AG04449 (cell line): ENCODE results near the gene SPRR5.

Source experiments
- CTCF ChIA-PET: fragments of 350-600 bp; formaldehyde crosslinking; extraction: SDS; loops from one replicate; lab custom pipeline; 2021; ENCODE audit warnings: antibody characterized with exemption; lab: Yijun Ruan, JAX
- POLR2A ChIA-PET: fragments of 400-600, 350-600 bp; formaldehyde crosslinking; extraction: SDS; loops from one replicate; lab custom pipeline; 2020; ENCODE audit warnings: antibody characterized with exemption, inconsistent platforms; lab: Yijun Ruan, JAX
- DNase-seq: peaks from one replicate; pipeline ENCODE4 v3.0.0-alpha.2; 2010; ENCODE audit warnings: low read depth, low spot score
- H3K4me3 ChIP-seq: 2 replicates; pipeline ENCODE4 v1.5.1; 2011; ENCODE audit warnings: low read depth, mild to moderate bottlenecking, control low read depth, low read length
- TF ChIP-seq, protein P1 (sequence below): IDR thresholded peaks from one replicate; pipeline ENCODE4 v1.5.1; 2011; ENCODE audit warnings: mild to moderate bottlenecking, moderate library complexity, low read length, control low read depth, inconsistent platforms; ENCODE audit not compliant: insufficient read depth; ENCODE audit errors: missing control alignments

The SPRR5 gene

DNA sequence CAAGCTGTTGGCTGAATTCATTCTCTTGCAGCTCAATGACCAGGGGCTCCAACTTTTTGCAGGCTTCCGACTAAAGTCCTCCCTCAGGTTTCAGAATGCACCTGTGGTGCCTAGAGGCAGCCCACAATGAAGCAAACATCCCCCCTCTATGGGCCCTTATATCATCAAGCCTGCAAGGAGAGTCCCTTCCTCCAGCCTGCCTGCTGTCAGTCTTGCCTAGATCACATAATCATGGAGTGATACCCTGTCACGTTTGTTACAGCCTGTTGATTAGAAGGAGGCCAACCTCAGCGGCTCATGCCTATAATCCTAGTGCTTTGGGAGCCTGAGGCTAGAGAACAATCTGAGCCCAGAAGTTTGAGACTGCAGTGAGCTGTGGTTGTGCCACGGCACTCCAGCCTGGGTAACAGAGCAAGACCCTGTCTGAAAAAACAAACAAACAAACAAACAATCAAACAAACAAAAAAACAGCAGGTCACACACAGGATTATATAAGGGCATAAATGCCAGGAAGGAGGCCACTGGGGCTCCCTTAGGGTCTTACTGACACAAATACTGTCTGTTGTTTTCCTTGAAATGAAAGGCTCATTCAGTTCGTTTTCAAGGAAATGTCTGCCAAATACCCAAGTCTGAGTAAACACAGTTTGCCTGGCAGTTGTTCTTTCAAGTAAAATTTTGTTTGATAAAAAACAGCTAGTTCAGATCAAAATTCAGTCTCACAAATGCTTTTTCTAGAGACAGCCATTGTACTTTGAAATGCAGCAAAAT, 49.8 kb downstream of the SPRR5 start:
- POLR2A ChIA-PET = no interaction called here

DNA sequence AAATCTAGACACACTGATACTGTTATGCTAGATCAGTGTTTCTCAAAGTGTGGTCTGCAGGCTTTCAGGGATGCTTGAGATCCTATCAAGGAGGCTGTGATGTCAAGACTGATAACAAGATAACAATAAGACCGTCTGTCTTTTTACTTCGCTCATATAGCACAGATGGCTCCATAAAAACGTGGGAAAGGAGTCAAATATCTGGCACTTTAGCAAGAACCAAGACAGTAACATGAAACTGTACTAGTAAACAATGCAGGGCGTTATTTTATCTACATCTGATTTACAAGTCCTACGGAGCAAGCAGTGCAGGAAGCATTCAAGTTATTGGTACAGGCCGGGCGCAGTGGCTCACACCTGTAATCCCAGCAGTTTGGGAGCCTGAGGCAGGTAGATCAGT, 50.9 kb downstream of the SPRR5 start:
- POLR2A ChIA-PET = no interaction called here
- CTCF ChIA-PET = interaction anchor here (1.5 kb wide), 1 partner anchor 127 kb away, joined by 3 read pairs; no protein-coding TSS in a partner anchor
- no peak overlapping the region for H3K4me3 ChIP-seq

More for the DNA sequence above, 49.8 kb downstream of the SPRR5 start:
- DNase-seq = no peak
- CTCF ChIA-PET = interaction anchor here (1.5 kb wide), 1 partner anchor 126 kb away, joined by 3 read pairs; no protein-coding TSS in a partner anchor
- H3K4me3 ChIP-seq = no peak overlapping the region
- TF ChIP-seq, protein P1, sequence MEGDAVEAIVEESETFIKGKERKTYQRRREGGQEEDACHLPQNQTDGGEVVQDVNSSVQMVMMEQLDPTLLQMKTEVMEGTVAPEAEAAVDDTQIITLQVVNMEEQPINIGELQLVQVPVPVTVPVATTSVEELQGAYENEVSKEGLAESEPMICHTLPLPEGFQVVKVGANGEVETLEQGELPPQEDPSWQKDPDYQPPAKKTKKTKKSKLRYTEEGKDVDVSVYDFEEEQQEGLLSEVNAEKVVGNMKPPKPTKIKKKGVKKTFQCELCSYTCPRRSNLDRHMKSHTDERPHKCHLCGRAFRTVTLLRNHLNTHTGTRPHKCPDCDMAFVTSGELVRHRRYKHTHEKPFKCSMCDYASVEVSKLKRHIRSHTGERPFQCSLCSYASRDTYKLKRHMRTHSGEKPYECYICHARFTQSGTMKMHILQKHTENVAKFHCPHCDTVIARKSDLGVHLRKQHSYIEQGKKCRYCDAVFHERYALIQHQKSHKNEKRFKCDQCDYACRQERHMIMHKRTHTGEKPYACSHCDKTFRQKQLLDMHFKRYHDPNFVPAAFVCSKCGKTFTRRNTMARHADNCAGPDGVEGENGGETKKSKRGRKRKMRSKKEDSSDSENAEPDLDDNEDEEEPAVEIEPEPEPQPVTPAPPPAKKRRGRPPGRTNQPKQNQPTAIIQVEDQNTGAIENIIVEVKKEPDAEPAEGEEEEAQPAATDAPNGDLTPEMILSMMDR = no peak

DNA sequence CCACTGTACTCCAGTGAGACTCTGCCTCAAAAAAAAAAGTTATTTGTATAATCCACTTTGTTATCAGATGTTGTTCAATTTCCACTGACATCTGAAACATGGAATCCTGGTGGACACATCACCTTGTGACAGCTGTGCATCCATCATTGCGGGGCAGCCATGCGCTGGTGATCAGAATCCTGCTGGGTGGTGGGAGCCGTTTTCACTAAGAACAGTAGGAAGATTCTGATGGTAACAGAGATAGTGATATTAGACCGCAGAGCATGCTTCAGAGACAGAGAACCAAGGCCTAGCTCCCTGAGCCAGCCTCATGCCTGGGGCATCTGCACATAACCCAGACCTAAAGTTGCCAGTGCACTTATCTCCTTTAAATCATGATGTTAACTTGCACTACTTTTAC, 51.5 kb downstream of the SPRR5 start:
- POLR2A ChIA-PET = no interaction called here
- no peak for DNase-seq
- TF ChIP-seq, protein P1 = no peak
- no peak overlapping the region for H3K4me3 ChIP-seq
- CTCF ChIA-PET = no interaction called here

More for the DNA sequence above, 50.9 kb downstream of the SPRR5 start:
- DNase-seq = no peak
- TF ChIP-seq, protein P1 = no peak
